Lower leg skin (tissue), 3 donors: ENCODE data around the gene ZDHHC3.

Source experiments
- CTCF ChIP-seq, 3 donors: fragments of 450-650 bp; IDR thresholded peaks; one replicate each; pipeline ENCODE4 v1.5.1; 2016; ENCODE audit warnings: antibody characterized with exemption in 3 of 3, mild to moderate bottlenecking in 3 of 3, moderate library complexity in 2 of 3
- POLR2A ChIP-seq, 2 donors: fragments of 450-650 bp; IDR thresholded peaks; one replicate each; pipeline ENCODE4 v1.6.1; 2016 to 2017; ENCODE audit warnings: antibody characterized with exemption in 2 of 2, mild to moderate bottlenecking in 1 of 2, moderate library complexity in 1 of 2

- TF ChIP-seq CTCF (IDR thresholded peaks at IDR 0.05): no peak
- TF ChIP-seq POLR2A (IDR thresholded peaks at IDR 0.05): no peak
Measured at GRCh38 chr3:44957986-44958385, 18.0 kb downstream of the ZDHHC3 start.
